SIG-M5 treated with dmso at 0.1 percent for 504 hours (cell line): Measurements from ENCODE around the gene ZFYVE19.

Source experiments
- DNase-seq: peaks from one replicate; lab custom pipeline; 2025; ENCODE audit not compliant: unreplicated experiment; lab: John Stamatoyannopoulos, UW

Gene ZFYVE19

GRCh38 chr15:40775007-40775406 is 31.9 kb upstream of the ZFYVE19 start:
- DNase-seq = no peak

DNA sequence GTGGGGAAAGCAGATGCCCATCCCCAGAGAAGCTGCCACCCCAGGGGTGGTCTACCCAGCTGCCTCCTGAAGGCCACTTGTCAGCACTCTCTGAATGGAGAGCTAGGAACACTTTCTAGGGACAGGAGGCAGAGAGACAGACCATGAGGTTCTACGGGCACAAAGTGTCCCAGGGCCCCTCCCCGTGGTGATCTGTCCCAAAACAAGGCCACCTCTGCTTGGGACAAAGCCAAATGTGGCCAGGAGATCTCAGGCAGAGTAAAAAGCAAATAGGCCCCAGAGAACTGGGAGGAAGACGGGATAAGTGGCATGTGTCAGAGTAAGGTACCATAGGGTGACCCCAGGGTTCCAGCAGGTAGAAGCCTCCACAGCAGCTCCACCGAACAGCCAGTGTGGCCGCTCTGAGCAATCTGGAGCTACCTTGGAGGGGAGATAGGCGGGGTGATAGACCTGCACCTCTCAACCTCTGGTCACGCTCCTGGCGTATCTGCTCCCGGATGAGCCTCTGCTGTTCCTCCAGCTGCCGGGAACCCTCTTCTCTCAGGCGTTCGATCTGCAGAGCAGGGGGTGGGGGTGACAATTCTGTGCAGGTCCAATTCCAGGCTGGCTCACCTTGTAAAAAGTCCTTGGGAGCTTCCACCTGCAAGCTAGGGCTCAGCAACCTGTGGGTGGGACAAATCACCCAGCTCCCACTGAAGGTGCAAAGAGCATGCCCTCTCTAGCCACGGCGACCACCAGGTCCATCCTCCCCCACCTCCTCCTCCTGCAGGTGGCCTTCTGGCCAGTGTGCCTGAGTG is 31.0 kb upstream of the ZFYVE19 start:
- no peak for DNase-seq

DNA sequence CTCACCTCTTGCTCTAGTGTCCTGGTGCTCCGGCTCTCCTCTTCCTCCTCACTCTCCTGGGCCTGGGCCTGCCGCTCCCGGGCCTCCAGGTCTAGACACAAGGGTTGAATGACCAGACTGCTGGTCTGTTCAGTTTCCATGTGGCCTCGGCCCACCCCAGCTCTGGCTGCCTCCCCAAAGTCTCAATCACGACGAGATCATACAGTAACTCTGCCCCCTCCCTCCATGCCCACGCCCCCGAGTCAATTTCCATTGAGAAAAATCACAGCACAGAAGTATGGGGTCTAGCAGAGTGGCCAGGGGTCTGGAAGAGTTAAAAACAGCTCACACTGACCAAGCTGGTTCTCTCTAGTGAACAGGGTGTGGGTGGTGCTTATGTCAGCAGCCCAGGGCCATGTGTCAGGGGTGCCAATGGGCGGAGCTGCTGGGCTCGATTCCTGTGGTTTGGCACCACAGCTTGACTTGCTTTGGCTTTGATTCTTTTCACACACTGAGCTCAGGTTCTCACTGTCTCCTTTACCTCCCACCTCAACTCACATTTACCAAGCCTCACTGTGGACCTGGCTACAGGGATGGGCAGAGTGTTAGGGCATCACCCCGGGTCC is 30.2 kb upstream of the ZFYVE19 start:
- peak; percentile 19 for DNase-seq

DNA sequence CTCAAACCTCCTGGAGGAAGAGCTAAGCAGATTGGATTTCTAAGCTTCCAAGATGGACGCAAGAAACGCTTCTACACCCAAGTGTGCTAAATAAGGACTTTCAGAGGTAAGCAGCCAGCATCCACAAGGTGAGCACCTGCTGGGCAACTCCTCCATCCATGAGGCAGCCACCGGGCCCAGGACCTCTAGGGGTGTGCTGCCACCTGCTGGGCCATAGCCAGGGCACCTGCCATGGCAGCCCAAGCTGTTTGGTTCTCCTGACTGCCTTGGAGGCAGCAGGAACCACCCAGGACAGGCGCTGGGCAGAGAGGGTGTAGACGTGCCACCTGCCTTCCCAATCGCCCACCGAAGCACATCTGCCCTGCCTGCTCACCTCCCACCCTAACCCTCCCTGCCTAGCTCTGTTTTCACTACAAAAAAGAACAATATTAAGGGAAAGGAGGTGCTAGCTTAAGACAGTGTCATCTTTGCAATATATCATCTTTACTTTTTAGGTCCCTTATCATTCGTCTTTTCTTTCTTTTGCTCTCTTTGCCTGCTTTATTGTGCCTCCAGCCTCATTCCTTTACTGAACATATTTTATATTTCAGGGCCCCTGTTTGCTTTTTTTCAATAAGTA is 24.2 kb upstream of the ZFYVE19 start:
- DNase-seq = peak; percentile 54

DNA sequence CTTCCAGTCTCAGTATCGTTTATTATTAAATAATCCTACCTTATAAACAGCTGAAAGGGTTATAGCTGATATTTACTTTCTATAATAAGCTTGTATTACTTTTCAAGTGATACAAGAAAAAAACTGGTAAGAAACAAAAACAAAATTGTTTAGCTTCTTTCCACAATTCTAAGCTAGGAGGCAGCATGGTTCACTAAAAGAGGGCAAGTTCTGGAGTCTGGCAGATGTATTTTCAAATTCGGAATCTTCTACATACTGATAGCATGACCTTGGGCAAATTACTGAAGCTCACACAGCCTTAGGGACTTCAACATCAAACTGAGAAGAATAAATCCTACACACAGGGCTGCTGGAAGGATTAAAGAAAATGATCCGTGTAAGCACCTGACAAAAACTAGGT is 21.7 kb upstream of the ZFYVE19 start:
- no peak for DNase-seq

DNA sequence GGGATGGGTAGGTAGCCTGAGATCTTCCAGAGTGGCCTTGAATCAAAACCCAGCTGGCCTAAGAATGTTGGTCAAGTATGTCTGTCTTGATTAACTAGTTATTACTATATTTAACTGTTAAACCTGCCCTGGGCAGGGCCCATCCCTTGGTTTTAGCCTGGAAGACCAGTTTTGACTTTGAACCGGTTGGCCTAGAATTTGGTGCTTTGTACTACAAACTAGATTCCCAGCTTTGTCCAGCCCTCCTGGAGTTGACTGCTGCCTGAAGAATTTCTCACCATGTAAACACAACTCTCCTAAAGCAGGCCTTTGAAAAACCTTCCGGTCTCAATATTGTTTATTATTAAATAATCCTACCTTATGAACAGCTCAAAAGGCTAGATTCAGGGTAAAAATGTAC is 21.1 kb upstream of the ZFYVE19 start:
- DNase-seq = peak; percentile 41

GRCh38 chr15:40787344-40787841 is 19.5 kb upstream of the ZFYVE19 start:
- DNase-seq = peak; percentile 67

DNA sequence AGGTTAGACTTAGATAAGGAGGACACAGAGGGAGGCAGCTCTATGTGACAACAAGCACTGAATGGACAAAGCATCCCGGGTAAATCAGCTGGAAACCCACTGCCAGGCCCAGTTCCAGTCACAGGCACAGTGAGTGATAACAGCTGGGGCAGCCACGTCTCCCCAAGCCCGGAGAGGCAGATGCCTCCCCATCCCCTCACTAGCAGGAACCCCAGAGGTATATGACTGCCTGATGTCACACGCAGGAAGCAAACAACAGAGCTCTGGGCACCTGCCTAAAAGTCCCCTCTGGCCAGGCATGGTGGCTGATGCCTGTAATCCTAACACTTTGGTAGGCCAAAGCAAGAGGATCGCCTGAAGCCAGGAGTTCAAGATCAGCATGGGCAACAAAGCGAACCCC is 18.9 kb upstream of the ZFYVE19 start:
- DNase-seq = no peak

DNA sequence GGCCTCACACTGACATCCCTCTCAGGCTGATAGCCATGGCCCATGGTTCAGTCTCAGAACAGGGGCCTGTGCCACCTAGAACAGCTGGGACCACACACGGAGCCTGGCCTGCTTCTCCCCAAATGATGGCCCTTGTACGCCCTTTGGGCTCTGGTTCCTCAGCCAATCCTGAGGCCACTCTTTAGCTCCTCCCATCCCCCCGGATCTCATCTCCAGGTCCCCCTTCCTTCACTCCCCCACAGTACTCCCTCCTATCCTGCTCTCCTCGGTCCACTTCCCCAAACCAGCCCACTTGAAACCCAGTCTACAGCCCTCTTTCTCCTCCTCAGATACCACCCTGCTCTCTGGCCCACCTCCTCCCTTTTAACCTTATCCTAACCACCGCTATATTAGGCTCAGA is 17.8 kb upstream of the ZFYVE19 start:
- no peak for DNase-seq

- no peak for DNase-seq
Observed at GRCh38 chr15:40789999-40790398, 16.9 kb upstream of the ZFYVE19 start.

- DNase-seq = no peak
Observed at GRCh38 chr15:40790718-40791117, 16.2 kb upstream of the ZFYVE19 start.

DNA sequence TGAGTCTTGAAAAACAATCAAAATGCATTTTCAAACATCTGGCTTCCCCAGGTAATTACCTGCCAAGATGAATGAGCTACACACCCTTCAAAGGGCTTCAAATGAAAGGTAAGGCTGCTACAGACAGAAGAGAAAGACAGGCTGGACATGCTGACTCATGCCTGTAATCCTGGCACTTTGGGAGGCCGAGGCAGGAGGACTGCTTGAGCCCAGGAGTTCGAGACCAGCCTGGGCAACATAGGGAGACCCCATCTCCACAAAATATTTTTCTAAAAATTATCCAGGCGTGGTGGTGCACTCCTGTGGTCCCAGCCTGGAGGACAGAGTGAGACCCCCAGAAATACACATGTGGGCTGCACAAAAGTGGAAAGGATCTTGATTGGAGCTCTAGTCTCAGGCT is 14.5 kb upstream of the ZFYVE19 start:
- no peak for DNase-seq

DNA sequence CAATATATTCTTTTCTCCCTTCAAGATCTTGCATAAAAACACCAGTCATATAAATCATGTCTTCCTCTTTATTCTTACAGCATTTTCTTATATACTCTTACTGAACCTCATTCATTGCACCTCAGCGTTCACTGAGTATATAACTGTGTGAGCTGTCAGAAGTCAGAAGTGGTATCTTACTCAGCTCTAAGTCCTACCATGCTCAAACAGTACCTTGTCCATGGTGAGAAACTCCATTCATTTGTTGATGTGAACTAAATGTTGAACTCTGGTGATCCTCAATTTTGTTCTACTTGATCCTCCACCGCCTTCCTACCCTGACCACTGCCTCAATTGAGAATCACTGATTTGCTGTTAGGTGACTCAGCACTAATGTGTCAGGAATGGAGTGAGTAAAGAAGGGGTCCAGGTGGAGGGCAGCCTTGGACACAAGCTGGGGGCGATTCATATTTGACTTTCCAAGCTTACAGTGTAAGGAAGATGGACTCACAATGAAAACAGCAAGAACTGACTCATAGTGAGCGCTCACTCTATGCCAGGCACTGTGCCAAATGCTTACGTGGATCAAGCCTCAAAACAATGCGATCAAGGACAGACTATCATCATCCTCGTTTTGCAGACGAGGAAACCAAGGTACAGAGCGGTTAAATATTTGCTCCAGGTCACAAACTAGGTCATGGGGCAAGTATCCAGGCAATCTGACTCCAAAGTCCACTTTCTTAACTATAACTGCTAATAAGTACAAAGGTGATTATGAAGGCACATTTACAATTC is 13.5 kb upstream of the ZFYVE19 start:
- DNase-seq = no peak

DNA sequence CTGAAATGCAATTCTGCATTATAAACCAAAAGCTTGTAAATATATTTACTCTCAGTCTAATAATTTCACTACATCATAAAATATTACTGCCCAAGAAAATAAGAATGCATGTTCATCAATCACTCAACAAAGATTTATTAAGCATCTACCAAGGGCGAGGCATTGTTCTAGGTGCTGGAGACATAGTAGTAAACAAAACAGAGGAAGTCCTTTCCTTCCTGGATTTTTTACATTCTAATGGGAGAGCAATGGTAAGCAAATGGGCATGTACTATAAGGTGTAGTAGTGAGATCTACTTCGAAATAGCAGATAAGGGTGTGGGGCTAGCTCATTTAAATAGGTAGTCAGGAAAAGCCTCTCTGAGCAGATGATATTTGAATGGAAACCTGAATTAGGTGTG is 10.8 kb upstream of the ZFYVE19 start:
- no peak for DNase-seq

- no peak for DNase-seq
Observed at GRCh38 chr15:40796512-40796911, 10.4 kb upstream of the ZFYVE19 start.

DNA sequence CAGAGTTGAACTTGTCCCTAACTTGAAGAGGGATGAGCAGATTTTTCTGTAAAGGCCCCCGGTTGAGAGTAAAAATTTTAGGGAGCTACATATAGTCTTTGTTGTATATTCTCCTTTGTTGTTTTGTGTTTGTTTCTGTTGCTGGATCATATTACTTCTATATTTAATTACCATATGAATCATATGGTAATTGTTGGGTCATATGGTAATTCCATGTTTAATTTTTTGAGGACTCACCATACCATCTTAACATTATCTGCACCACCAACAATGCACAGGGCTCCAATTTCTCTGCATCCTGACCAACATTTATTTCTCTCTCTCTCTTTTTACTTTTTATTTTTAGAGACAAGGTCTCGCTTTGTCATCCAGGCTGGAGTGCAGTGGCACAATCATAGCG is 7.4 kb upstream of the ZFYVE19 start:
- no peak for DNase-seq

DNA sequence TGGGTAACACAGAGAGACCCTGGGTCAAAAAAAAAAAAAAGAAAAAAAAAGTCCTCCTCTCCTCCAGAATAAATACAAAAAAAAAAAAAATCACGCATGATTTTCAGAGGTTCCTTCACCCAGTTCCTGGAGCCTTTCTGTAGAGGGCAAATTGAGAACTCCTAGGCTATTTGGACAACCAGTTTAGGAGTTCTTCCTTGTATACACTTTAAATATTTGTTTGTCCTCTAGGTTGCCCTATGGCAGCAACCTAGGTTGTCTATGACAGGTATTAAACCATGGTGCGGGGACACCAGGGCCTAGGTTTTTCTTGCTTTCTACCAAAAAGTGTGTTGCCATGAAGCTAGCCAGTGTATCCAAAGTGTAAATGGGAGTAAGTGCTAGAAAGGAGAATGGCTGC is 3.8 kb upstream of the ZFYVE19 start:
- DNase-seq = no peak

DNA sequence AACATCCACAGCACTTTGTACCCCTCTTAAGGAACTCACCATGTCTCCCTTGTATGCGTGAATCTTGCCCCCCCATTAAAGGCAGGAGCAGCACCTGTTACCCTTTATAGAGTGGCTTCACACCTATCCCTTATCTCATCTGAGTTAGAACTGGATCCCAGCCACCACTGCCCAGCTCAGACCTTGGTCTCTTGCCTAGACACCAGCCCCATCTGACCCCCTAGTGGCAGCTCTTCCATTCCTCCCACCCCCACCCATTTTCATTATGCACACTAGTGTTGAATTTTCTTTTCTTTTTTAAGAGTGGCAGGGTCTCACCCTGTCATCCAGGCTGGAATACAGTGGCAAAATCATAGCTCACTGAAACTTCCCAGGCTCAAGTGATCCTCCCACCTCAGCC is 3.2 kb upstream of the ZFYVE19 start:
- DNase-seq = no peak

- no peak for DNase-seq
Observed at GRCh38 chr15:40806672-40807027, 239 bp upstream of the ZFYVE19 start.

GRCh38 chr15:40807888-40808461 is 1.1 kb downstream of the ZFYVE19 start:
- no peak for DNase-seq

DNA sequence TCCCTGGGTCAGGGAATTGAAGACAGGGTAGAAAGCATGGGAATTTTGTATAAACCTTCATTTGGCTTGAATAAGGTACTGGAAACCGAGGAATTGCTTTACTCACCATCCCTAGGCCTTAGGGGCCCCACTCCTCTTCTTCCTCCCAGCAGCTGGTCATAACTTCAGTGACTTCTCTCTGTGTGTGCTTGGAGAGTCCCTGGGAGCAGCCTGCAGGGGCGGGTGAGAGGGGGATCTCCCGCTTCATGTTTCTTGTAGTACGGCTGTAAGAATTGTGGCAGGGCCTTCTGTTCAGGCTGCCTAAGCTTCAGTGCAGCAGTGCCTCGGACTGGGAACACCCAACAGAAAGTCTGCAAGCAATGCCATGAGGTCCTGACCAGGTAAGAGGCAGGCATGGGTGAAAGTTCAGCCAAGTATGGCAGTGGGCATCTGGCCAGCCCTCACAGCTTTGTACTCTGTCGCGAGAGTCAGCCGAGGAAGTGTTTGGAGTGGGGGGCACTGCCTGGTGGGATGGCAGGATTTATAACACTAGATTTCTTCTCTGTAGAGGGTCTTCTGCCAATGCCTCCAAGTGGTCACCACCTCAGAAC is 2.1 kb downstream of the ZFYVE19 start:
- no peak for DNase-seq
